Panc1 (cell line): ENCODE data around the gene USP27X.

Experiments
- POLR2AphosphoS5 ChIP-seq: IDR thresholded peaks from 2 replicates; pipeline ENCODE4 v1.6.1; 2012; ENCODE audit warnings: mild to moderate bottlenecking, low read depth, low read length, moderate library complexity
- SIN3A ChIP-seq: IDR thresholded peaks from 2 replicates; pipeline ENCODE4 v1.6.1; 2012; ENCODE audit warnings: low read depth, mild to moderate bottlenecking, low read length, moderate library complexity, borderline replicate concordance; ENCODE audit not compliant: insufficient read depth
- TCF7L2 ChIP-seq: IDR thresholded peaks from 2 replicates; pipeline ENCODE4 v1.6.1; 2011; ENCODE audit warnings: mild to moderate bottlenecking, low read depth, low read length, inconsistent platforms
- TF ChIP-seq, protein P1 (sequence below): fragments of 450-650 bp; IDR thresholded peaks from 2 replicates; pipeline ENCODE4 v1.5.1; 2017; ENCODE audit warnings: mild to moderate bottlenecking
- TF ChIP-seq, protein P2 (sequence below), 2 experiments: IDR thresholded peaks; 2 replicates each; pipeline ENCODE4 v1.6.1; 2011 to 2012; ENCODE audit warnings: low read depth in 2 of 2, control low read depth in 1 of 2, low read length in 1 of 2, mild to moderate bottlenecking in 1 of 2, moderate library complexity in 1 of 2; ENCODE audit not compliant: insufficient read depth in 1 of 2

DNA sequence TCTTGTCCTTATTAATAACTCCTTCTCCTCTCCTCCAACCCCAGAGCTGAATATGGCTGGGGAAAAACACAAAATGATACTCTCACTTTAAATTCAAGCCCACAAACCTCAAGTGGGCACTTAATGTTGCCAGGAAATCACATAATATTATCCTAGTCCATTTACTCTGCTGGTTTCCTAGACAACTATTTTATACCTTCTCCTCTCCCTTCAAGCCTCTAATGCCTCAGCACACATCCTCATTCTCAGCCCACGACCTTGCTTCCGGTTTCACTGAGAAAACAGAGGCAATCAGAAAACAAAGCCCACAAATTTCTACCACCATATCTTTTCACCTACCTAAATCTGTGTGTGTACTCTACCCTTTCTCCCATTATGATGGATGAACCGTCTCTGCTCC, 31.1 kb downstream of the USP27X start:
- TF ChIP-seq, protein P1, sequence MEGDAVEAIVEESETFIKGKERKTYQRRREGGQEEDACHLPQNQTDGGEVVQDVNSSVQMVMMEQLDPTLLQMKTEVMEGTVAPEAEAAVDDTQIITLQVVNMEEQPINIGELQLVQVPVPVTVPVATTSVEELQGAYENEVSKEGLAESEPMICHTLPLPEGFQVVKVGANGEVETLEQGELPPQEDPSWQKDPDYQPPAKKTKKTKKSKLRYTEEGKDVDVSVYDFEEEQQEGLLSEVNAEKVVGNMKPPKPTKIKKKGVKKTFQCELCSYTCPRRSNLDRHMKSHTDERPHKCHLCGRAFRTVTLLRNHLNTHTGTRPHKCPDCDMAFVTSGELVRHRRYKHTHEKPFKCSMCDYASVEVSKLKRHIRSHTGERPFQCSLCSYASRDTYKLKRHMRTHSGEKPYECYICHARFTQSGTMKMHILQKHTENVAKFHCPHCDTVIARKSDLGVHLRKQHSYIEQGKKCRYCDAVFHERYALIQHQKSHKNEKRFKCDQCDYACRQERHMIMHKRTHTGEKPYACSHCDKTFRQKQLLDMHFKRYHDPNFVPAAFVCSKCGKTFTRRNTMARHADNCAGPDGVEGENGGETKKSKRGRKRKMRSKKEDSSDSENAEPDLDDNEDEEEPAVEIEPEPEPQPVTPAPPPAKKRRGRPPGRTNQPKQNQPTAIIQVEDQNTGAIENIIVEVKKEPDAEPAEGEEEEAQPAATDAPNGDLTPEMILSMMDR, result no peak
- no peak for TF ChIP-seq POLR2AphosphoS5
- no peak for TF ChIP-seq SIN3A
- TF ChIP-seq, protein P2, sequence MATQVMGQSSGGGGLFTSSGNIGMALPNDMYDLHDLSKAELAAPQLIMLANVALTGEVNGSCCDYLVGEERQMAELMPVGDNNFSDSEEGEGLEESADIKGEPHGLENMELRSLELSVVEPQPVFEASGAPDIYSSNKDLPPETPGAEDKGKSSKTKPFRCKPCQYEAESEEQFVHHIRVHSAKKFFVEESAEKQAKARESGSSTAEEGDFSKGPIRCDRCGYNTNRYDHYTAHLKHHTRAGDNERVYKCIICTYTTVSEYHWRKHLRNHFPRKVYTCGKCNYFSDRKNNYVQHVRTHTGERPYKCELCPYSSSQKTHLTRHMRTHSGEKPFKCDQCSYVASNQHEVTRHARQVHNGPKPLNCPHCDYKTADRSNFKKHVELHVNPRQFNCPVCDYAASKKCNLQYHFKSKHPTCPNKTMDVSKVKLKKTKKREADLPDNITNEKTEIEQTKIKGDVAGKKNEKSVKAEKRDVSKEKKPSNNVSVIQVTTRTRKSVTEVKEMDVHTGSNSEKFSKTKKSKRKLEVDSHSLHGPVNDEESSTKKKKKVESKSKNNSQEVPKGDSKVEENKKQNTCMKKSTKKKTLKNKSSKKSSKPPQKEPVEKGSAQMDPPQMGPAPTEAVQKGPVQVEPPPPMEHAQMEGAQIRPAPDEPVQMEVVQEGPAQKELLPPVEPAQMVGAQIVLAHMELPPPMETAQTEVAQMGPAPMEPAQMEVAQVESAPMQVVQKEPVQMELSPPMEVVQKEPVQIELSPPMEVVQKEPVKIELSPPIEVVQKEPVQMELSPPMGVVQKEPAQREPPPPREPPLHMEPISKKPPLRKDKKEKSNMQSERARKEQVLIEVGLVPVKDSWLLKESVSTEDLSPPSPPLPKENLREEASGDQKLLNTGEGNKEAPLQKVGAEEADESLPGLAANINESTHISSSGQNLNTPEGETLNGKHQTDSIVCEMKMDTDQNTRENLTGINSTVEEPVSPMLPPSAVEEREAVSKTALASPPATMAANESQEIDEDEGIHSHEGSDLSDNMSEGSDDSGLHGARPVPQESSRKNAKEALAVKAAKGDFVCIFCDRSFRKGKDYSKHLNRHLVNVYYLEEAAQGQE (IDR thresholded peaks at IDR 0.05; ENCODE audit: insufficient read depth in 1 of 2, low read depth in 2 of 2, low read length in 1 of 2), result no peak
- TF ChIP-seq TCF7L2, result no peak
